GM21723 (cell line): ENCODE measurements around the gene CPLX4.
"Not testable (repeated sequence)": the region's sequence is repeated elsewhere in the genome, so short reads cannot be mapped to it uniquely, and the experiment has no call there.

Experiments
- ATAC-seq: cut with Tn5 transposase; IDR thresholded peaks from one replicate; pipeline ENCODE4 v1.9.1; 2021; ENCODE audit warnings: mild to moderate bottlenecking, moderate library complexity; ENCODE audit not compliant: unreplicated experiment

Gene CPLX4

GRCh38 chr18:59271606-59272220 lies 46.7 kb downstream of the CPLX4 start:
- no peak for ATAC-seq

DNA sequence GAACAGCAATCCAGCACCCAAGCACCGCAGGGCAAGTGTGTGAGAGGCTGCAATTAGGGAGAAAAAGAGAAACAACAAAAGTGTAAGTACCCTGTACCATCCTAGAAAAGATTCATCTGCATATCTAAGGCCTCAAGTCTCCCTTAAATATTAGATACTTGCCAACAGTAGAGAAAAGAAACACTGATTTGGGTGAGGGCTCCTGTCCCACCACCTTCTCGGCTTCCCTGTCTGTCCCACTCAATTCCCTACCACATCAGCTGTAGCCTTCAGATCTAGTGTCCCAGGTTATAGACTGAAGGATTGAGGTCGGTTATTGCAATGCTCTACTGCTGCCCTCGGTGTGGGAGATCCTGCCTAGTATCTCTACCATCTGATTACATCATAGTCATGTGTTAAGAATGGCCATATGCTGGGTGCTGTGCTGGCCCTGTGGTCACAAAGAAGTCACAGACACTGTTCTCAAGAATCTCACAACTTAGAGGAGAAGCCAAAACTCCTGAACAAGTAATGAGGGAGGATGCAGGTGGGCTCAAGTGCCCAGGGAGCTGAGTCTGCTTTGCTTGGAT lies 47.7 kb downstream of the CPLX4 start:
- ATAC-seq: no peak

DNA sequence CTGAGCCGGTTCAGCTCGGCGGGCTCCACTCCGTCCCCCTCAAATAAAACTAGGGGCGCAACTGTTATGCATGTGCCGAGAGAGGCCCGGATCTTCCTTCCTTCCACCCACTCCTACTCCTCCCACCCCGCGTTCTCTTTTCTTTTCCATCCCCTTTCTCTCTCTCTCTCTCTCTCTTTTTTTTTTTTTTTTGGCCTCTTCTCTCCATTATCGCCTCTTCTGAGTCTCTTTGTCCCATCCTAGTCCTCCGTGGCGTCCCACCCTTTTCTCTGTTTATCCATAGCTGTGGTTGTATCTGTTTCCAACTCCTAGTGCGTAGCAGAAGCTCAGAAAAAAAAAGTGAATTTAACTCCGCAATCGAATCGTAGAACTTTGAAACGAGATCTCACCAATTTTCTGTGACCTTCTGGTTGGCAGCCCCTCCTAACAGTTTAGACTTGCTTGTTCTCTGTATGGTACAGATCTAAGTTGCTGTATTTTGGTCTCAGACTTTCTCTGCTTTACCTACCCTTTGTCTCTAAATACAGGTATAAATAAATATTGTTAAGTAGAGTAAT lies 48.8 kb downstream of the CPLX4 start:
- no peak for ATAC-seq

GRCh38 chr18:59268721-59269562 lies 49.5 kb downstream of the CPLX4 start:
- ATAC-seq: peak; percentile 66

- no peak for ATAC-seq
Measured at GRCh38 chr18:59268127-59268720, 50.2 kb downstream of the CPLX4 start.

GRCh38 chr18:59267503-59268126 lies 50.8 kb downstream of the CPLX4 start:
- ATAC-seq: no peak

DNA sequence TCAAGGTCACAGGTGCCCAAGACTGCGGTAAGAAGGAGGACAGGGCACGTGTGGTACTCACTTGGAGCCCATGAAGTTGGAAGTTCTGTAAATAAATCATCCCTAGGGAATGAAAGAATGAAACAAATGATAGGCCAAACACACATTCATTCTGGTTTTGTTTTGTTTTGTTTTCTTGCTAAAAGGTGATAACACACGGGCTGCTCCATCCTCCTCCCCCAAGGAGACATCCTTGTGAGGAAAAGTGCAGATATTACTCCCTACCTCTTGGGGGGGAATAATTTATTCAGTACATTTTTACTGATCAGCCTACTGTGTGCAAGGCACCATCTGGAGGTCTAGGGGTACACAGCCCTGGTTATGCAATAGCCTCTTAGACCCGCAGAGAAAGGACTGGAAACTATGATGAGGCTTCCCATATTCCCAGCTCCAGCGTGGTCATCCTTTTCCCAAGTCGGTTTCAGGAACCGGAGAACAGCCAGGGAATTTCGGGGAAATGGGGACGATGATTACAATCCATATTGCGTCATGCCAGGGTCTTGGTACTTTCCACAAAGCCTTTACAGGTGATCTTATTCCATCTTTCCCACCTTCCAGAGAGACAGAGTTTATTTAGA lies 51.5 kb downstream of the CPLX4 start:
- ATAC-seq: no peak

DNA sequence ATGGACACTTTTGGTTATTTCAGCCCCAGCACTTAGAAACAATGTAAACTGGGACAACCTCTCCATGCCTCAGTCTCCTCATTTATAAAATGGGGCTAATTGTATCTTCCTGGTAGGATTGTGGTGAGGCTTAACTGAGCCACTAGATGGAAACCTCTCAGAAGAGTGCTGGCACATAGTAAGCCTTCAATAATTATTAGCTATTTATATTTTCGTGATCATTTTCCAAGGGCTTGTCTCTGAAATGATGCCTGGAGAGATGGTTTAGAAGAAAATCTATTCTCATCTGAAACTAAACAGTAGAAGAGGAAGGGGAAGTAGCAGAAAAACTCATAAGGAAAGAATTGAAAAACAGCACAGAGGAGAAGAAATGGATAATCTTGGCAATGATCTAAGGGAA lies 52.0 kb downstream of the CPLX4 start:
- no peak for ATAC-seq

GRCh38 chr18:59265974-59266369 lies 52.5 kb downstream of the CPLX4 start:
- ATAC-seq: no peak

- ATAC-seq: no peak
Measured at GRCh38 chr18:59265246-59265973, 53.0 kb downstream of the CPLX4 start.

DNA sequence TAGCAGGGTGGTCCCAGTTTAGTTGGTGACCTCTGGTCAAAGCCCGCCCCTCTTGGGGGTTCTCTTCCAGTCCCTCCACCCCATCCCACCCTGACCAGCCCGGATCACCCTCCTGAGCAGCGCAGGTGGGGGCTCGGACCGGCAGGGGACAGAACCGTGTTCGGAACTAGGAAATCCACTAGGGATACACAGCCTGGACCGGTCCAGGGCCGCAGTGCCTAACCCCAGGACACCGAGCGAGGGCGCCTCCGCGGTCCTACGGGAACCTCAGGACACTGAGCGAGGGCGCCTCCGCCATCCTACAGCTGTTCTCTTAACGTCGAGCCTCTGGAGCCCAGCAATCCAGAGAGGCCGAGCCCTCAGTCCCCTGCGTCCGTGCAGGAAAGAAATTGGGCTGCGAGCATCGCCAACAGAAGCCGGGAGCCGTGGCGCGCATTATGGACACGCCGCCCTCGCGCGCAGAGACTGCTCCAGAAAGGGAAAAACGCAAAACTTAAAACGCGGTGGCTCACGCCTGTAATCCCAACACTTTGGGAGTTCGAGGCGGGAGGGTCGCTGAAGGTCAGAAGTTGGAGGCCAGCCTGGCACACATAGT lies 53.7 kb downstream of the CPLX4 start:
- no peak for ATAC-seq

DNA sequence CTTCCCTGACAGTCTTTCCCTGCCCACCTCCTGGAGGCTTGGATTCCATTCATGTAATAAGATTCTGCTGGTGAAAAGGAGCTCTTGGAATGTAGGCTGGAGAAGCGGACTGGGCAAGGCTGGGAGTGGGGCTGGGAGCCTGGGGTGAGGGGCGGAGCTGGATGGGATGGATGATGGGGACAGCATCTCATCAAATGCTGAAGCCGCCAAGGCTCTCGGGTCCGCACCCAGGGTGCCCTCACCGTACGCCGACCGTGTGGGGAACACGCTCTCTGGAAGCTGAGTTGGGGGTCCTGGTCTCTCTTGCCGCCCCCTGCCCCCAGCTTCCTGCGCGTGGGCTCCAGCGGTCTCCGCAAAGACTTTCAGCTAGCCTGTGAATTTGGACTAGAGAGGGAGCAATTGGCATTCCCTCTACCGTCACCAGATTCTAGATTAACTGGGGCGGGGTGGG lies 54.3 kb downstream of the CPLX4 start:
- no peak for ATAC-seq

- no peak for ATAC-seq
Measured at GRCh38 chr18:59263661-59264060, 54.8 kb downstream of the CPLX4 start.

GRCh38 chr18:59262243-59262642 lies 56.2 kb downstream of the CPLX4 start:
- ATAC-seq: not testable (repeated sequence)

DNA sequence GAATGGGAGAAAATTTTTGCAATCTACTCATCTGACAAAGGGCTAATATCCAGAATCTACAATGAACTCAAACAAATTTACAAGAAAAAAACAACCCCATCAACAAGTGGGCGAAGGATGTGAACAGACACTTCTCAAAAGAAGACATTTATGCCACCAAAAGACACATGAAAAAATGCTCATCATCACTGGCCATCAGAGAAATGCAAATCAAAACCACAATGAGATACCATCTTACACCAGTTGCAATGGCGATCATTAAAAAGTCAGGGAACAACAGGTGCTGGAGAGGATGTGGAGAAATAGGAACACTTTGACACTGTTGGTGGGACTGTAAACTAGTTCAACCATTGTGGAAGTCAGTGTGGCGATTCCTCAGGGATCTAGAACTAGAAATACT lies 56.6 kb downstream of the CPLX4 start:
- not testable (repeated sequence) for ATAC-seq

DNA sequence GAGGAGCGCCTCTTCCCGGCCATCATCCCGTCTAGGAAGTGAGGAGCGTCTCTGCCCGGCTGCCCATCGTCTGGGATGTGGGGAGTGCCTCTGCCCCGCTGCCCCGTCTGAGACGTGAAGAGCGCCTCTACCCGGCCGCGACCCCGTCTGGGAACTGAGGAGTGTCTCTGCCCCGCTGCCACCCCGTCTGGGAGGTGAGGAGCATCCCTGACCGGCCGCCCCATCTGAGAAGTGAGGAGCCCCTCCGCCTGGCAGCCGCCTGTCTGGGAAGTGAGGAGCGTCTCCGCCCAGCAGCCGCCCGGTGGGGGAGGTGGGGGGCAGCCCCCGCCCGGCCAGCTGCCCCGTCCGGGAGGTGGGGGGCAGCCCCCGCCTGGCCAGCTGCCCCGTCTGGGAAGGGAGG lies 63.0 kb downstream of the CPLX4 start:
- not testable (repeated sequence) for ATAC-seq

DNA sequence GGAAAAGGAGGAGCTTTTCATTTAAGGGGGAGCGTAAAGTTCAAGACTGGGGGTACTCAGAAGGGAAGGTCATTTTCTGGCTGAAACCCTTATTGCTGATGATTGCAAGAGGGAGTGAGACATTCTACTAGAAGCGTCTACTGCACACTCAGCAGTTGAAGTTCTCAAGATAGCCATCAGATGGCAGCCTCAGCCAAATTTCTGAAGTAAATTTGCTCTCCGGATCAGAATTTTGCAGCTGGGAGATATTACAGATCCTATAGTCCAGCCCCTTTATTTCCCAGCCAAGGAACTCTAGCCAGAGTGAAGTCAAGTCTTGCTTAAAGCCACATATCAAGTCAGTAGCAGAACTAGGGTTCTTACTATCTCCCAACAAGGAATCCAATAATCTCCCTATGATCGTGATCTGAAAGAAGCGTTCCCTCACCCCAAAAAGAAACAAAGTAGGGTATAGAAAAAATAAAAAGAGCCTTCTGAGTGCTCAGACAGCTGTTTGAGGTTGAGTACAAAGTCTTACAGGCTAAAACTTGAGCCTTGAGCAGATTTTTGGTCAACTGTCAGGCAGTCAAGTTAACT lies 69.2 kb downstream of the CPLX4 start:
- ATAC-seq: peak; percentile 51

DNA sequence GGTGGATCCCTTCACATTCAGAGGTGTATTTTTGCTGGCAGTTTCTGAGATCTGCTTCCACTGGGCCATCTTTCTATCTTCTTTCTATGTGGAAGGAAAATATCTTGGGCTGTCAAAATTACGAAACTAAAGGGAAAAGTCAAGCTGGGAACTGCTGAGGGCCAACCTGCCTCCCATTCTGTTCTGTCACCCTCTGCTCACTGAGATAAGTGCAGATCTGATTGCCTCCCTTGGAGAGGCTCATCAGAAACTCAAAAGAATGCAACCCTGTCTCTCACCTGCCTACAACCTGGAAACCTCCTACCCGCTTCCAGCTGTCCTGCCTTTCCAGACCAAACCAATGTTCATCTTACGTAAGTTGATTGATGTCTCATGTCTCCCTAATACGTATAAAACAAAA lies 71.7 kb downstream of the CPLX4 start:
- ATAC-seq: no peak
